UCSD-AML1 (cell line): Measurements from ENCODE around the gene NTRK3.

ENCODE experiments used
- DNase-seq: peaks from one replicate; lab custom pipeline; 2025; ENCODE audit not compliant: unreplicated experiment; lab: John Stamatoyannopoulos, UW

The NTRK3 gene

GRCh38 chr15:88231909-88232644 is 24.5 kb downstream of the NTRK3 start:
- DNase-seq, result no peak

GRCh38 chr15:88230823-88231222 is 25.7 kb downstream of the NTRK3 start:
- DNase-seq, result no peak

GRCh38 chr15:88225461-88225860 is 31.1 kb downstream of the NTRK3 start:
- DNase-seq, result no peak

GRCh38 chr15:88223084-88223483 is 33.5 kb downstream of the NTRK3 start:
- DNase-seq, result no peak

- no peak for DNase-seq
Measured at GRCh38 chr15:88221836-88222235, 34.7 kb downstream of the NTRK3 start.

GRCh38 chr15:88220443-88221335 is 35.9 kb downstream of the NTRK3 start:
- DNase-seq, result no peak

- no peak for DNase-seq
Measured at GRCh38 chr15:88219623-88220022, 36.9 kb downstream of the NTRK3 start.

GRCh38 chr15:88218557-88219221 is 37.9 kb downstream of the NTRK3 start:
- no peak for DNase-seq

GRCh38 chr15:88215066-88215648 is 41.4 kb downstream of the NTRK3 start:
- DNase-seq, result no peak

GRCh38 chr15:88209111-88209510 is 47.4 kb downstream of the NTRK3 start:
- no peak for DNase-seq

- no peak for DNase-seq
Measured at GRCh38 chr15:88208396-88208795, 48.1 kb downstream of the NTRK3 start.

- no peak for DNase-seq
Measured at GRCh38 chr15:88207565-88207964, 49.0 kb downstream of the NTRK3 start.

- no peak for DNase-seq
Measured at GRCh38 chr15:88204584-88204983, 52.0 kb downstream of the NTRK3 start.

- no peak for DNase-seq
Measured at GRCh38 chr15:88202231-88202630, 54.3 kb downstream of the NTRK3 start.

- no peak for DNase-seq
Measured at GRCh38 chr15:88201207-88201606, 55.3 kb downstream of the NTRK3 start.

GRCh38 chr15:88196961-88197360 is 59.6 kb downstream of the NTRK3 start:
- no peak for DNase-seq

GRCh38 chr15:88194162-88194561 is 62.4 kb downstream of the NTRK3 start:
- no peak for DNase-seq

GRCh38 chr15:88193415-88193814 is 63.1 kb downstream of the NTRK3 start:
- no peak for DNase-seq

- DNase-seq, result no peak
Measured at GRCh38 chr15:88191812-88192165, 64.8 kb downstream of the NTRK3 start.

- no peak for DNase-seq
Measured at GRCh38 chr15:88190232-88190631, 66.3 kb downstream of the NTRK3 start.

- no peak for DNase-seq
Measured at GRCh38 chr15:88188300-88188699, 68.2 kb downstream of the NTRK3 start.
